DOHH2 (cell line): ENCODE measurements around the gene FSD1L.

ENCODE experiments used
- EZH2phosphoT487 ChIP-seq: fragments of 200-600 bp; sonication (generic); IDR thresholded peaks from 2 replicates; pipeline ENCODE4 v1.6.1; 2017; ENCODE audit warnings: borderline replicate concordance, mild to moderate bottlenecking, antibody characterized with exemption, low read length, moderate library complexity, mixed read lengths
- TF ChIP-seq, protein P1 (sequence below): fragments of 200-600 bp; sonication (generic); IDR thresholded peaks from one replicate; pipeline ENCODE4 v1.5.1; 2014; ENCODE audit warnings: antibody characterized with exemption, mild to moderate bottlenecking, low read depth, low read length; ENCODE audit not compliant: poor library complexity, severe bottlenecking

DNA sequence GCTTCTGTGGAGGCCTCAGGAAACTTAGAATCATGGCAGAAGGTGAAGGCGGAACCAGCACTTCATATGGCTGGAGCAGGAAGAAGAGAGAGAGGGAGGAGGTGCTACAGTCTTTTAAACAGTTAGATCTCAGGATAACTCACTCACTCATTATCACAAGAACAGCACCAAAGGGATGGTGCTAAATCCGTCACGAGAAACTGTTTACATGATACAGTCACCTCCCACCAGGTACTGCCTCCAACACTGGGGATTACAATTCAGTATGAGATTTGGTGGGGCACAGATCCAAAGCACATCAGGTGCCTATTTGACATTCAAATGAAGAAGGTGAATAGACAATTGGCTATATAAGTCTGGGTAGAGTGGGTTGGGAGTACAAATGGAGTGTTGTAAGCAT, 145.3 kb downstream of the FSD1L start:
- TF ChIP-seq, protein P1, sequence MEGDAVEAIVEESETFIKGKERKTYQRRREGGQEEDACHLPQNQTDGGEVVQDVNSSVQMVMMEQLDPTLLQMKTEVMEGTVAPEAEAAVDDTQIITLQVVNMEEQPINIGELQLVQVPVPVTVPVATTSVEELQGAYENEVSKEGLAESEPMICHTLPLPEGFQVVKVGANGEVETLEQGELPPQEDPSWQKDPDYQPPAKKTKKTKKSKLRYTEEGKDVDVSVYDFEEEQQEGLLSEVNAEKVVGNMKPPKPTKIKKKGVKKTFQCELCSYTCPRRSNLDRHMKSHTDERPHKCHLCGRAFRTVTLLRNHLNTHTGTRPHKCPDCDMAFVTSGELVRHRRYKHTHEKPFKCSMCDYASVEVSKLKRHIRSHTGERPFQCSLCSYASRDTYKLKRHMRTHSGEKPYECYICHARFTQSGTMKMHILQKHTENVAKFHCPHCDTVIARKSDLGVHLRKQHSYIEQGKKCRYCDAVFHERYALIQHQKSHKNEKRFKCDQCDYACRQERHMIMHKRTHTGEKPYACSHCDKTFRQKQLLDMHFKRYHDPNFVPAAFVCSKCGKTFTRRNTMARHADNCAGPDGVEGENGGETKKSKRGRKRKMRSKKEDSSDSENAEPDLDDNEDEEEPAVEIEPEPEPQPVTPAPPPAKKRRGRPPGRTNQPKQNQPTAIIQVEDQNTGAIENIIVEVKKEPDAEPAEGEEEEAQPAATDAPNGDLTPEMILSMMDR: no peak
- TF ChIP-seq EZH2phosphoT487: no peak
